Memory B cell (primary cell): Measurements from ENCODE around the gene NDNF.

Source experiments
- ATAC-seq: fragments of 150-1000 bp; cut with Tn5 transposase; 2 replicates; pipeline ENCODE4 v1.10.0; 2021; ENCODE audit warnings: low read depth, mild to moderate bottlenecking, moderate library complexity
- DNase-seq, 2 donors: peaks; one replicate each; pipeline ENCODE4 v3.0.0; 2022; ENCODE audit warnings: low spot score in 2 of 2
- H3K27ac Mint-ChIP-seq: one replicate; pipeline ENCODE4 v1.8.0; 2022; ENCODE audit warnings: mild to moderate bottlenecking, moderate library complexity, mixed read lengths
- H3K27me3 Mint-ChIP-seq: one replicate; pipeline ENCODE4 v1.8.0; 2022; ENCODE audit warnings: mixed read lengths
- H3K36me3 Mint-ChIP-seq: one replicate; pipeline ENCODE4 v1.8.0; 2022; ENCODE audit warnings: mild to moderate bottlenecking, mixed read lengths
- H3K4me1 Mint-ChIP-seq: one replicate; pipeline ENCODE4 v1.8.0; 2022; ENCODE audit warnings: mixed read lengths
- H3K4me3 Mint-ChIP-seq: one replicate; pipeline ENCODE4 v1.8.0; 2022; ENCODE audit warnings: mild to moderate bottlenecking, moderate library complexity, mixed read lengths
- H3K9me3 Mint-ChIP-seq: one replicate; pipeline ENCODE4 v1.8.0; 2022; ENCODE audit warnings: mixed read lengths

The NDNF gene

DNA sequence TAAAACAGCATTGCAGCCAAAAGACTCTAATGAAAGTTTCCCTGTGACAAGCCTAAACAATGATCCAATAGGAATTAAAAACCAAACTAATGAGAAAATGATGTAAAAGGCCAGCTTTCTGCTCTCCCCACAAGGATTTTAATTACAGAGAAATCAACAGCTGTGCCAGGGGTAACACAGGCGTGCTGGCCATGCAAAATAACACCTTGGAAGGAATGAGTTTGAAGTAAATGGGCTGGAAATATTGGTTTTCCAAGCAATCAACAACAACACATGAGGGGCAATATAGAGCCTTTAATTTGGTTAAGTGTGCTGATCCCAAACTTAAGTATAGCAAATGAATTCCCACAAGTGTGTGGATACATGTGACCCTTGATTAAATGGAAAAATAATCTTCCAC, 56.9 kb downstream of the NDNF start:
- Mint-ChIP-seq H3K36me3 (no peaks in the 10 kb centered on the region), H3K27ac (no peak overlapping the region), H3K4me1 (no peaks in the 10 kb centered on the region), H3K27me3 (no peaks in the 10 kb centered on the region), H3K4me3 (no peak overlapping the region), H3K9me3 (peaks cover 3% of the 10 kb centered on the region)
- ATAC-seq (no peak), DNase-seq (no peak)

- Mint-ChIP-seq H3K27ac (no peak overlapping the region), H3K9me3 (peaks cover 3% of the 10 kb centered on the region), H3K27me3 (no peaks in the 10 kb centered on the region), H3K36me3 (no peaks in the 10 kb centered on the region), H3K4me1 (no peaks in the 10 kb centered on the region), H3K4me3 (no peak overlapping the region)
- DNase-seq (no peak), ATAC-seq (no peak)
Measured at GRCh38 chr4:121014544-121014943, 57.8 kb downstream of the NDNF start.

GRCh38 chr4:121011780-121012340, 60.5 kb downstream of the NDNF start:
- Mint-ChIP-seq H3K4me1 (no peaks in the 10 kb centered on the region), H3K9me3 (no peaks in the 10 kb centered on the region), H3K27me3 (no peaks in the 10 kb centered on the region), H3K36me3 (no peaks in the 10 kb centered on the region), H3K27ac (no peak overlapping the region), H3K4me3 (no peak overlapping the region)
- ATAC-seq, result no peak
- DNase-seq, result no peak

- H3K4me1 Mint-ChIP-seq, result no peaks in the 10 kb centered on the region
- H3K4me3 Mint-ChIP-seq, result no peak overlapping the region
- no peak for ATAC-seq
- H3K36me3 Mint-ChIP-seq, result no peaks in the 10 kb centered on the region
- H3K27ac Mint-ChIP-seq, result no peak overlapping the region
- no peaks in the 10 kb centered on the region for H3K27me3 Mint-ChIP-seq
- no peak for DNase-seq
- no peaks in the 10 kb centered on the region for H3K9me3 Mint-ChIP-seq
Measured at GRCh38 chr4:121011138-121011537, 61.2 kb downstream of the NDNF start.

GRCh38 chr4:121009578-121010478, 62.5 kb downstream of the NDNF start:
- no peak overlapping the region for H3K4me3 Mint-ChIP-seq
- H3K27ac Mint-ChIP-seq, result no peak overlapping the region

DNA sequence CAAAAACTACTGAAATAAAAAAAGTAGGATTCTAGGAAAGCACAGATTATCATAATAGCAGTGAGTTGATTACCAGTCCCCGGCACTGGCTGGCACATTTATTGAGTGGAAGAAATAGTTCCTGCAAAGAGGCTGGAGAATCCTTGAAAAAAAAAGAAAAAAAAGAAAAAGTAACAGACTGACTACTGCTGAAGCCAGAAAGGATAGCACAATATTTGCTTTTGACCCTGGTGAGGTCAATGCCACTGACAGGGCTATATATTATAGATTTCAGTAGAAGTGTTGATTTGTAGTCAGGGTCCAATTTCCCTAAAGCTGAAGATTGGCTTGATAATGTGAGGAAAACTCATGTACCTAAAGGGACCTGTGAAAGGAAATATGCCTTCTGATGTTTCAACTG, 64.7 kb downstream of the NDNF start:
- Mint-ChIP-seq H3K4me3 (no peak overlapping the region), H3K27me3 (peaks cover 3% of the 10 kb centered on the region), H3K4me1 (no peaks in the 10 kb centered on the region), H3K9me3 (no peaks in the 10 kb centered on the region), H3K36me3 (no peaks in the 10 kb centered on the region), H3K27ac (no peak overlapping the region)
- DNase-seq, result no peak
- ATAC-seq, result no peak

More at GRCh38 chr4:121009578-121010478, 62.5 kb downstream of the NDNF start:
- DNase-seq (no peak), ATAC-seq (no peak)
- Mint-ChIP-seq H3K4me1 (no peaks in the 10 kb centered on the region), H3K9me3 (no peaks in the 10 kb centered on the region), H3K27me3 (peaks cover 3% of the 10 kb centered on the region), H3K36me3 (no peaks in the 10 kb centered on the region)

GRCh38 chr4:121003863-121004262, 68.5 kb downstream of the NDNF start:
- H3K36me3 Mint-ChIP-seq, result no peaks in the 10 kb centered on the region
- H3K9me3 Mint-ChIP-seq, result no peaks in the 10 kb centered on the region
- no peak for ATAC-seq
- no peaks in the 10 kb centered on the region for H3K4me1 Mint-ChIP-seq
- H3K27me3 Mint-ChIP-seq, result peaks cover 3% of the 10 kb centered on the region
- no peak for DNase-seq
- no peak overlapping the region for H3K4me3 Mint-ChIP-seq
- no peak overlapping the region for H3K27ac Mint-ChIP-seq

- no peaks in the 10 kb centered on the region for H3K27me3 Mint-ChIP-seq
- no peak overlapping the region for H3K27ac Mint-ChIP-seq
- no peaks in the 10 kb centered on the region for H3K36me3 Mint-ChIP-seq
- H3K4me3 Mint-ChIP-seq, result no peak overlapping the region
- no peaks in the 10 kb centered on the region for H3K4me1 Mint-ChIP-seq
- DNase-seq, result no peak
- ATAC-seq, result no peak
- peaks cover 3% of the 10 kb centered on the region for H3K9me3 Mint-ChIP-seq
Measured at GRCh38 chr4:120995266-120996010, 76.9 kb downstream of the NDNF start.

DNA sequence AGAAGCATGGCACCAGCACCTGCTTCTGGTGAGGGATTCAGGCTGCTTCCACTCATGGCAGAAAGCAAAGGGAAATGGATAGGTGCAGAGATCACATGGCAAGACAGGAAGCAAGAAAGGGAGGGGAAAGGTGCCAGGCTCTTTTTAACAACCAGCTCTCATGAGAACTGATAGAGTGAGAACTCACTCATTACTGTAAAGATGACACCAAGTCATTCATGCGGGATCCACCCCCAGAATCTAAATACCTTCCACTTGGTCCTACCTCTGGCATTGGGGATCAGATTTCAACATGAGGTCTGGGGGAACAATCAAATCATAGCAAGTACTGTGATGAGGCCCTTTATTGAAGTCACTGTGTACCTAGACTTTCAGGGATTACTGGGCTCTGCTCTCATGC, 77.8 kb downstream of the NDNF start:
- Mint-ChIP-seq H3K27me3 (no peaks in the 10 kb centered on the region), H3K27ac (no peak overlapping the region), H3K4me3 (no peak overlapping the region), H3K4me1 (no peaks in the 10 kb centered on the region), H3K9me3 (peaks cover 3% of the 10 kb centered on the region), H3K36me3 (no peaks in the 10 kb centered on the region)
- no peak for DNase-seq
- ATAC-seq, result no peak

DNA sequence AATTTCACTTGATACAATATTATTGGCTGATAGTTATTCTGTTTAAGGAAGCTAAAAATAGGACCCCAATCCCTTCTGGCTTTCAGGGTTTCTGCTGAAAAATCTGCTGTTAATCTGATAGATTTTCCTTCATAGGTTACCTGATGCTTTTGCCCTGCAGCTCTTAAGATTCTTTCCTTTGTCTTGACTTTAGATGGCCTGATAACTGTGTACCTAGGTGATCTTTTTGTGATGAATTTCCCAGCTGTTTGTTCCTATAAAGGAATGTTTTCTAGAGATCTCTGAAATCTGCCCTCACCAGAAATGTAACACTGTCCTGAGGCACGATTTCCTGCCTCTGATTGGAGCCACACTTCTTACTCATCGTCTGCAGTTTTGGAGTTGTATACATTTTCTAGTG, 80.5 kb downstream of the NDNF start:
- Mint-ChIP-seq H3K27ac (no peak overlapping the region), H3K36me3 (no peaks in the 10 kb centered on the region), H3K9me3 (peaks cover 6% of the 10 kb centered on the region), H3K27me3 (no peaks in the 10 kb centered on the region), H3K4me3 (no peak overlapping the region), H3K4me1 (no peaks in the 10 kb centered on the region)
- no peak for ATAC-seq
- DNase-seq, result no peak

- peaks cover 6% of the 10 kb centered on the region for H3K9me3 Mint-ChIP-seq
- no peak overlapping the region for H3K4me3 Mint-ChIP-seq
Measured at GRCh38 chr4:120990246-120990645, 82.1 kb downstream of the NDNF start.

More at GRCh38 chr4:120990246-120990645, 82.1 kb downstream of the NDNF start:
- ATAC-seq, result no peak
- DNase-seq, result no peak
- Mint-ChIP-seq H3K36me3 (no peaks in the 10 kb centered on the region), H3K27ac (no peak overlapping the region), H3K27me3 (peaks cover 1% of the 10 kb centered on the region), H3K4me1 (no peaks in the 10 kb centered on the region)
